Spleen (tissue), 13 donors: ENCODE results near the gene FAM136A. TPM values are rescaled to one million over a fixed set of nuclear protein-coding genes. Genes with fewer than 3 reads are reported as not detected.

ENCODE experiments used
- DNase-seq: peaks from one replicate; pipeline ENCODE4 v3.0.0-alpha.2; 2020
- H3K27ac ChIP-seq, 8 donors: fragments of 200-600 bp; sonication (generic) in 7 of 8; 1 replicate in 4 of 8; 2 replicates in 4 of 8; pipeline versions ENCODE4 v1.5.0 to v1.8.0; 2016 to 2021; ENCODE audit warnings: inconsistent platforms in 4 of 8, mild to moderate bottlenecking in 4 of 8, moderate library complexity in 1 of 8
- H3K27me3 ChIP-seq, 7 donors: fragments of 200-600 bp; sonication (generic) in 6 of 7; replicated peaks in 1 of 7; 1 replicate in 4 of 7; 2 replicates in 3 of 7; pipeline versions ENCODE4 v1.5.0 to v1.8.0; 2016 to 2021; ENCODE audit warnings: inconsistent platforms in 3 of 7, mild to moderate bottlenecking in 1 of 7
- H3K36me3 ChIP-seq, 6 donors: fragments of 200-600 bp; sonication (generic) in 5 of 6; 1 replicate in 4 of 6; 2 replicates in 2 of 6; pipeline versions ENCODE4 v1.5.0 to v1.8.0; 2016 to 2021; ENCODE audit warnings: inconsistent platforms in 2 of 6
- H3K4me1 ChIP-seq, 6 donors: fragments of 200-600 bp; sonication (generic) in 5 of 6; 1 replicate in 3 of 6; 2 replicates in 3 of 6; pipeline versions ENCODE4 v1.5.0 to v1.8.0; 2016 to 2021; ENCODE audit warnings: inconsistent platforms in 3 of 6
- H3K4me3 ChIP-seq, 8 donors: fragments of 200-600 bp; sonication (generic) in 7 of 8; 1 replicate in 4 of 8; 2 replicates in 4 of 8; pipeline versions ENCODE4 v1.5.0 to v1.8.0; 2016 to 2021; ENCODE audit warnings: inconsistent platforms in 4 of 8, mild to moderate bottlenecking in 4 of 8, moderate library complexity in 2 of 8
- H3K9me3 ChIP-seq, 8 donors: fragments of 200-600 bp; sonication (generic) in 7 of 8; 1 replicate in 4 of 8; 2 replicates in 4 of 8; pipeline versions ENCODE4 v1.5.0 to v1.8.0; 2016 to 2021; ENCODE audit warnings: inconsistent platforms in 4 of 8
- POLR2A ChIP-seq, 3 donors: fragments of 450-650 bp; IDR thresholded peaks; one replicate each; pipeline ENCODE4 v1.5.1; 2017; ENCODE audit warnings: antibody characterized with exemption in 3 of 3, mild to moderate bottlenecking in 1 of 3
- POLR2AphosphoS5 ChIP-seq, 3 donors: sonication (generic); formaldehyde crosslinking; IDR thresholded peaks; one replicate each; pipeline ENCODE4 v1.5.1; 2017; ENCODE audit warnings: antibody characterized with exemption in 3 of 3
- WGBS, 5 donors: extraction: QIAGEN DNeasy Blood & Tissue Kit in 3 of 5; methylation state at CpG; one replicate each; pipeline versions ENCODE4 v1.1.5 to v1.1.7; 2013 to 2018; 5-methylcytosine and 5-hydroxymethylcytosine counted together
- intact Hi-C: fragments of 100-400 bp; cut with DNase I; formaldehyde crosslinking; loops from one replicate; pipeline ENCODE4 v1.15.0; 2023; ENCODE audit warnings: low total_unique reads
- long read RNA-seq, 2 donors: transcript quantifications; one replicate each; lab custom pipeline, GENCODE V29; 2026
- polyA plus RNA-seq, 3 donors: library from polyadenylated mRNA; stranded (reverse); fragments of 200-250 nt; gene quantifications; one replicate each; pipeline ENCODE4 v1.2.1, GENCODE V29; 2013
- total RNA-seq, 7 donors: library from RNA; depleted of rRNA in 3 of 7; stranded (reverse); fragments of >200 nt in 3 of 7; fragmentation: NEBNext Ultra II Directional in 4 of 7; extraction: Animal tissue kit (Norgen Biotek cat#: 25700) in 4 of 7; gene quantifications; one replicate each; pipeline versions ENCODE4 v1.1.0 to v1.2.1, GENCODE V29; 2016 to 2021
- TF ChIP-seq, protein P1 (sequence below), 11 experiments: fragments of 200-600 bp in 7 of 11; fragments of 450-650 bp in 4 of 11; sonication (generic) in 4 of 11; IDR thresholded peaks in 8 of 11; conservative IDR thresholded peaks in 3 of 11; 1 replicate in 7 of 11; 2 replicates in 4 of 11; pipeline versions ENCODE4 v1.4.0 to v1.8.0; 2016 to 2021; ENCODE audit warnings: antibody characterized with exemption in 11 of 11, inconsistent platforms in 4 of 11, mild to moderate bottlenecking in 1 of 11
- donor health status: healthy with polysubstance abuse.
- donor health status: DM: no; HTN: no; CAD: no; lungs with moderate emphysema.
- donor health status: DM: no; HTN: no; CAD: no.
- donor health status: Bipolar disorder and iron deficiency.
- donor health status: healthy.
- donor health status: DM: no; HTN: no; CAD: no.
- donor health status: DM: yes; HTN: yes; CAD: no.

Gene FAM136A
- total RNA-seq (10 to 100 TPM; 21.0 to 34.0 (median 24.0) TPM), polyA plus RNA-seq (10 to 100 TPM; 32.4 to 39.4 (median 36.9) TPM)
- long read RNA-seq, donor 1, transcript FAM136A-201 (3 exons, 1,810 nt): major isoform, 10 of 13 reads
- long read RNA-seq, donor 1, partial matches to known transcripts: 0 of 13 reads
- long read RNA-seq, donor 1, other reads (novel, unspliced or antisense): 0 of 13 reads
- long read RNA-seq, donor 2, transcript FAM136A-201 (3 exons, 1,810 nt): major isoform, 19 of 21 reads
- long read RNA-seq, donor 2, partial matches to known transcripts: 0 of 21 reads
- long read RNA-seq, donor 2, other reads (novel, unspliced or antisense): 0 of 21 reads

DNA sequence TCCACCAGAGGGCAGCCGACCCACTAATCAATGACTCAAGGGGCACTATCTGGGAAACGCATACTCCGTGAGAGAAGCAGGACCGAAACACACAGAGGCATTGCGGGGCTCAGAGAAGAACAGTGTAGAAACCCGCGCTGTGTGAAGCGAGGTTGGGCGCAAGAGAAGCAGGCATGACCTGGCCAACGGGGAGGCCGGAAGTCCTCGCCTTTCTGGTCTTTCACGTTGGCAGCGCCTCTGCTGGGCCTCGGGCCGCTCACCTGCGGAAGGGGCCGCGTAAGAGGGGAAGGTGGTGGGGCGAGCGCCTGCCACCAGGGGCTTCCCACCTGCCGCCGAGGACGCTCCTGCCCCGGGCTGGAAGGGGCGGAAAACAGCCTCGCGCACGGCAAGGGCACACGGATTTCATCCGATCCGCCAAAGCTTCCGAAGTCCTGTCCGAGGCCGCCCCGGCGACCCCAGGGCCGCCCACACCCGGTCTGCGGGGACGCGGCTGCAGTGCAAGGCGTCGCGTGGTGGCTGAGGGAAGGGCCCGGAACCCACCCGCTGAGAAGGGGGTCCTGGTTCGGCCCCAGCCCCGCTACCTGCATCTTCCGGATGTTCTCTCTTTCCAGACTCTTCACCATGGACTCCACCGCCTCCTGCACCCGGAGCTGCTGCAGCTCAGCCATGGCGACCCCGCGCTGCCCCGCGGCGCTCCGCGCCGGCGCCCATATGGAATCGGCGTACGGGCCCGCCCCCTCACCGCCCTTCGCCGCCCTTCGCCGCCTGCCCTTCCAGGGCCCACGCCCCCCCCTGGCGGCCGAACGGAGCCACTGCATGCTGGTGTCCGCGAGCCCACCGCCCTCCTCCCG is at the start of gene FAM136A:
FAM136A (minus strand) TSS at position 724 of the 851 bp plus-strand sequence; CDS start at position 668, 56 bp downstream.
- Histone ChIP-seq H3K4me1 (peaks cover 0 to 36% (median 22%) of the 10 kb centered on the region in 6 donors), H3K36me3 (peaks cover 0 to 42% (median 29%) of the 10 kb centered on the region in 6 donors), H3K4me3 (peak within 1 kb of the TSS; percentile 61 to 98 (median 90)), H3K27ac (peak within 1 kb of the TSS; percentile 82 to 92 (median 90)), H3K9me3 (no peaks in the 10 kb centered on the region), H3K27me3 (no peaks in the 10 kb centered on the region)
- TF ChIP-seq, protein P1, sequence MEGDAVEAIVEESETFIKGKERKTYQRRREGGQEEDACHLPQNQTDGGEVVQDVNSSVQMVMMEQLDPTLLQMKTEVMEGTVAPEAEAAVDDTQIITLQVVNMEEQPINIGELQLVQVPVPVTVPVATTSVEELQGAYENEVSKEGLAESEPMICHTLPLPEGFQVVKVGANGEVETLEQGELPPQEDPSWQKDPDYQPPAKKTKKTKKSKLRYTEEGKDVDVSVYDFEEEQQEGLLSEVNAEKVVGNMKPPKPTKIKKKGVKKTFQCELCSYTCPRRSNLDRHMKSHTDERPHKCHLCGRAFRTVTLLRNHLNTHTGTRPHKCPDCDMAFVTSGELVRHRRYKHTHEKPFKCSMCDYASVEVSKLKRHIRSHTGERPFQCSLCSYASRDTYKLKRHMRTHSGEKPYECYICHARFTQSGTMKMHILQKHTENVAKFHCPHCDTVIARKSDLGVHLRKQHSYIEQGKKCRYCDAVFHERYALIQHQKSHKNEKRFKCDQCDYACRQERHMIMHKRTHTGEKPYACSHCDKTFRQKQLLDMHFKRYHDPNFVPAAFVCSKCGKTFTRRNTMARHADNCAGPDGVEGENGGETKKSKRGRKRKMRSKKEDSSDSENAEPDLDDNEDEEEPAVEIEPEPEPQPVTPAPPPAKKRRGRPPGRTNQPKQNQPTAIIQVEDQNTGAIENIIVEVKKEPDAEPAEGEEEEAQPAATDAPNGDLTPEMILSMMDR (IDR thresholded peaks at IDR 0.05 in 8 of 11, conservative IDR thresholded peaks at IDR 0.05 in 3 of 11): peak; percentile 91 to 99 (median 97)
- TF ChIP-seq POLR2A (IDR thresholded peaks at IDR 0.05) (peak in 1 of 3 donors; percentile 3), POLR2AphosphoS5 (IDR thresholded peaks at IDR 0.05) (peak; percentile 66 to 81 (median 76))
- WGBS, 5 donors: 0 to 1% (median 0%) methylated on average over 49 to 79 of the region's 79 CpGs
- peak; percentile 98 for DNase-seq
- intact Hi-C loops: loop anchor here (5.0 to 10.0 kb wide), 2 partner anchors 389 to 577 kb away; no protein-coding TSS in a partner anchor

GRCh38 chr2:70349921-70350685 is 48.2 kb upstream of the FAM136A start:
- peaks cover 0 to 51% (median 7%) of the 10 kb centered on the region in 7 donors for H3K27me3 ChIP-seq
- H3K36me3 ChIP-seq: no peaks in the 10 kb centered on the region
- no peak overlapping the region for H3K27ac ChIP-seq
- H3K4me1 ChIP-seq: no peaks in the 10 kb centered on the region
- TF ChIP-seq POLR2AphosphoS5 (IDR thresholded peaks at IDR 0.05) (no peak), POLR2A (IDR thresholded peaks at IDR 0.05) (no peak)
- TF ChIP-seq, protein P1 (IDR thresholded peaks at IDR 0.05 in 8 of 11, conservative IDR thresholded peaks at IDR 0.05 in 3 of 11): no peak
- no peaks in the 10 kb centered on the region for H3K9me3 ChIP-seq
- WGBS, 5 donors: 64 to 74% (median 67%) methylated on average over 3 of the region's 3 CpGs
- intact Hi-C loops: no loop called here
- no peak overlapping the region for H3K4me3 ChIP-seq
- no peak for DNase-seq

DNA sequence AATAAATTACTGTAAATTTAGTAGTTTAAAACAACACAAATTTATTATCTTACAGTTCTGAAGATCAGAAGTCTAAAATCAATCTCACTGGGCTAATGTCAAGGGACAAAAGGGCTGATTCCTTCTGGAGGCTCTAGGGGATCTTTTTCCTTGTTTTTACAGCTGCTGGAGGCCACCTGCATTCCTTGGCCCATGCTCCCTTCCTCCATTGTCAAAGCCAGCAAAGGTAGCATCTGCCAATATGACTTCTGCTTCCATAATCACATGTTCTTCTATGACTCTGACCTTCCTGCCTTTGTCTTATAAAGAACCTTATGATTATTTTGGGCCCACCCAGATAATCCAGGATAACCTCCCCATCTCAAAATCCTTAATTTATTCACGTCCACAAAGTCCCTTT is 46.0 kb upstream of the FAM136A start:
- H3K9me3 ChIP-seq: no peaks in the 10 kb centered on the region
- intact Hi-C loops: no loop called here
- H3K4me1 ChIP-seq: no peaks in the 10 kb centered on the region
- H3K27ac ChIP-seq: no peak overlapping the region
- no peak for DNase-seq
- no peaks in the 10 kb centered on the region for H3K36me3 ChIP-seq
- H3K4me3 ChIP-seq: no peak overlapping the region
- TF ChIP-seq POLR2AphosphoS5 (IDR thresholded peaks at IDR 0.05) (no peak), POLR2A (IDR thresholded peaks at IDR 0.05) (no peak)
- TF ChIP-seq, protein P1 (IDR thresholded peaks at IDR 0.05 in 8 of 11, conservative IDR thresholded peaks at IDR 0.05 in 3 of 11): no peak
- WGBS, 5 donors: 67 to 84% (median 72%) methylated on average over 1 of the region's 1 CpG
- peaks cover 0 to 63% (median 7%) of the 10 kb centered on the region in 7 donors for H3K27me3 ChIP-seq
